Erythroblast (primary cell): ENCODE data around the gene CRKL.

Source experiments
- GATA1 ChIP-seq: IDR thresholded peaks from 2 replicates; pipeline ENCODE4 v1.6.1; 2011; ENCODE audit warnings: low read depth, mild to moderate bottlenecking, control low read depth, low read length, moderate library complexity
- POLR2A ChIP-seq: IDR thresholded peaks from 2 replicates; pipeline ENCODE4 v1.6.1; 2011; ENCODE audit warnings: mild to moderate bottlenecking, low read length

- TF ChIP-seq POLR2A (no peak), GATA1 (no peak)
These were observed 42.6 kb downstream of the CRKL start for GRCh38 chr22:20959578-20960461.
